Adrenal gland (tissue), 12 donors: ENCODE measurements around the gene RCAN1. TPM values are rescaled to one million over a fixed set of nuclear protein-coding genes. Genes with fewer than 3 reads are reported as not detected.

Experiments used
- DNase-seq, 7 donors: peaks; one replicate each; pipeline ENCODE4 v3.0.0-alpha.2; 2019 to 2020
- H3K27ac ChIP-seq, 5 donors: fragments of 200-600 bp; sonication (generic) in 4 of 5; 1 replicate in 3 of 5; 2 replicates in 2 of 5; pipeline versions ENCODE4 v1.5.1 to v1.8.0; 2016 to 2020; ENCODE audit warnings: mild to moderate bottlenecking in 1 of 5
- H3K27me3 ChIP-seq: fragments of 200-600 bp; 2 replicates; pipeline ENCODE4 v1.8.0; 2021
- H3K36me3 ChIP-seq, 2 donors: fragments of 200-600 bp; replicated peaks in 1 of 2; 1 replicate in 1 of 2; 2 replicates in 1 of 2; pipeline versions ENCODE4 v1.5.1 to v1.8.0; 2018 to 2022
- H3K4me1 ChIP-seq, 2 donors: fragments of 200-600 bp; replicated peaks in 1 of 2; 1 replicate in 1 of 2; 2 replicates in 1 of 2; pipeline versions ENCODE4 v1.5.1 to v1.8.0; 2018 to 2021
- H3K4me3 ChIP-seq, 4 donors: fragments of 200-600 bp; sonication (generic) in 3 of 4; one replicate each; pipeline ENCODE4 v1.5.1; 2016 to 2018
- H3K9me3 ChIP-seq, 3 donors: fragments of 200-600 bp; sonication (generic) in 1 of 3; replicated peaks in 1 of 3; 1 replicate in 2 of 3; 2 replicates in 1 of 3; pipeline versions ENCODE4 v1.5.1 to v1.8.0; 2016 to 2021
- CTCF ChIP-seq, 6 experiments: fragments of 450-650 bp in 4 of 6; fragments of 200-600 bp in 2 of 6; sonication (generic) in 1 of 6; IDR thresholded peaks; 1 replicate in 5 of 6; 2 replicates in 1 of 6; pipeline versions ENCODE4 v1.5.1 to v1.8.0; 2016 to 2021; ENCODE audit warnings: antibody characterized with exemption in 6 of 6, mild to moderate bottlenecking in 2 of 6, moderate library complexity in 1 of 6
- POLR2A ChIP-seq, 2 donors: fragments of 450-650 bp; IDR thresholded peaks; one replicate each; pipeline ENCODE4 v1.6.1; 2017; ENCODE audit warnings: antibody characterized with exemption in 2 of 2, mild to moderate bottlenecking in 2 of 2, moderate library complexity in 1 of 2
- WGBS, 4 donors: extraction: QIAGEN DNeasy Blood & Tissue Kit in 2 of 4; methylation state at CpG; one replicate each; pipeline versions ENCODE4 v1.1.5 to v1.1.7; 2013 to 2017; 5-methylcytosine and 5-hydroxymethylcytosine counted together
- intact Hi-C, 2 donors: fragments of 100-400 bp; cut with DNase I; formaldehyde crosslinking; loops; one replicate each; pipeline versions ENCODE4 v1.14.1 to v1.15.0; 2022 to 2023
- polyA plus RNA-seq, 3 donors: library from polyadenylated mRNA; stranded (reverse); fragments of 200-250 nt in 2 of 3; fragments of 350-450 nt in 1 of 3; fragmentation: Illumina TruSeq in 1 of 3; extraction: RNeasy Lipid Tissue Mini Kit (QIAGEN cat#74804) in 1 of 3; gene quantifications; one replicate each; pipeline ENCODE4 v1.2.3, GENCODE V29; 2013 to 2014
- total RNA-seq, 9 donors: library from RNA; depleted of rRNA in 4 of 9; stranded (reverse); fragments of >200 nt in 4 of 9; fragments of 120-200 nt in 1 of 9; fragmentation: NEBNext Ultra II Directional in 1 of 9; extraction: Animal tissue kit (Norgen Biotek cat#: 25700) in 1 of 9; gene quantifications; one replicate each; pipeline versions ENCODE4 v1.1.0 to v1.2.4, GENCODE V29; 2013 to 2023
- donor health status: healthy with polysubstance abuse.
- donor health status: Bipolar disorder and iron deficiency.
- donor health status: DM: yes; HTN: yes; CAD: no.
- donor health status: DM: no; HTN: no; CAD: no.
- donor health status: DM: no; HTN: no; CAD: no.
- donor health status: DM: yes; HTN: yes; CAD: no.

RCAN1 gene
- total and polyA plus RNA-seq, 12 donors, result 11.5 to 74.4 (median 23.4) TPM

- Histone ChIP-seq H3K36me3 (no peaks in the 10 kb centered on the region), H3K9me3 (no peaks in the 10 kb centered on the region), H3K4me1 (peaks cover 0 to 16% of the 10 kb centered on the region in 2 donors), H3K4me3 (no peak overlapping the region), H3K27ac (peak overlapping the region in 1 of 5 donors; percentile 65), H3K27me3 (no peaks in the 10 kb centered on the region)
- WGBS, 4 donors, result 83 to 92% (median 89%) methylated on average over 7 of the region's 7 CpGs
- DNase-seq, result no peak
- intact Hi-C loops, result no loop called here
- TF ChIP-seq POLR2A (IDR thresholded peaks at IDR 0.05) (no peak), CTCF (IDR thresholded peaks at IDR 0.05) (no peak)
Observed at GRCh38 chr21:34552360-34553098, 62.4 kb downstream of the RCAN1 start.

GRCh38 chr21:34550182-34550799 lies 64.6 kb downstream of the RCAN1 start:
- no peak for DNase-seq

GRCh38 chr21:34548781-34549376 lies 66.0 kb downstream of the RCAN1 start:
- DNase-seq, result no peak
- H3K27ac ChIP-seq, result no peak overlapping the region
- no peaks in the 10 kb centered on the region for H3K27me3 ChIP-seq
- TF ChIP-seq POLR2A (IDR thresholded peaks at IDR 0.05) (no peak), CTCF (IDR thresholded peaks at IDR 0.05) (no peak)
- peaks cover 0 to 20% of the 10 kb centered on the region in 2 donors for H3K4me1 ChIP-seq
- H3K36me3 ChIP-seq, result no peaks in the 10 kb centered on the region
- intact Hi-C loops, result no loop called here
- H3K9me3 ChIP-seq, result no peaks in the 10 kb centered on the region
- no peak overlapping the region for H3K4me3 ChIP-seq
- 86 to 92% (median 88%) methylated on average over 11 of the region's 11 CpGs for WGBS, 4 donors

More at GRCh38 chr21:34550182-34550799, 64.6 kb downstream of the RCAN1 start:
- 72 to 99% (median 96%) methylated on average over 2 of the region's 2 CpGs for WGBS, 4 donors
- no peak overlapping the region for H3K4me3 ChIP-seq
- H3K4me1 ChIP-seq, result peaks cover 0 to 20% of the 10 kb centered on the region in 2 donors
- H3K27ac ChIP-seq, result no peak overlapping the region
- no peaks in the 10 kb centered on the region for H3K9me3 ChIP-seq
- intact Hi-C loops, result no loop called here
- no peaks in the 10 kb centered on the region for H3K36me3 ChIP-seq
- no peaks in the 10 kb centered on the region for H3K27me3 ChIP-seq
- no peak for TF ChIP-seq CTCF (IDR thresholded peaks at IDR 0.05)
- no peak for TF ChIP-seq POLR2A (IDR thresholded peaks at IDR 0.05)

- 79 to 85% (median 84%) methylated on average over 6 of the region's 6 CpGs for WGBS, 4 donors
- no peak for TF ChIP-seq POLR2A (IDR thresholded peaks at IDR 0.05)
- no peak for TF ChIP-seq CTCF (IDR thresholded peaks at IDR 0.05)
- Histone ChIP-seq H3K36me3 (no peaks in the 10 kb centered on the region), H3K4me1 (peaks cover 0 to 4% of the 10 kb centered on the region in 2 donors), H3K9me3 (no peaks in the 10 kb centered on the region), H3K4me3 (no peak overlapping the region), H3K27ac (no peak overlapping the region), H3K27me3 (no peaks in the 10 kb centered on the region)
- DNase-seq, result no peak
- intact Hi-C loops, result no loop called here
Observed at GRCh38 chr21:34546542-34546941, 68.4 kb downstream of the RCAN1 start.
